ENCODE measurements around the gene RIN3.

Gene RIN3

DNA sequence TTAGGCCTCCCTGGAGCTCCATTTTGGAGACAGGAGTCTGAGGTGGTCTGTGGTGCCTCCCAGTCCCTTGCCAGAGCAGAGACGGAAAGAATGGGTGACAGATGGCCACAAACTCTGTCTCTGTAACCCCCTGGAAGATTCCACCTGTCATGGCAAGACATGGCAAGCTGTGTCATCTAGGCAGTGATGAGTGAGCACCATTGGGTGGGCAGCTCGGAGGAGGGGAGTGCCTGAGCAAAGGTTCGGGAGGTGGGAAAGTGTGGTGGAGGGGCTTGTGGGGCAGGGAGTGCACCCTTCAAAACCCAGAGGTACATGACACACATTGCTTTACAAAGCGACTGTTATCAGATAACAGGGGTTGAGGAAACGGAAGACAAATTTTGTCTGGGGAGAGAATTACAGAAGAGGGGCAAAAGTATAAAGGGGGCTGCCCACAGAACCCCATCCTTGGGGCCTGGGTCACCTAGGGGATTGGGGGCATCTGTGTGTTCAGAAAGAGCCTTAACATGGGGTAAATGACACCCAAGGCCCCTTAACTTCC lies 3.5 kb downstream of the RIN3 start:
- TF ChIP-seq, protein P1, sequence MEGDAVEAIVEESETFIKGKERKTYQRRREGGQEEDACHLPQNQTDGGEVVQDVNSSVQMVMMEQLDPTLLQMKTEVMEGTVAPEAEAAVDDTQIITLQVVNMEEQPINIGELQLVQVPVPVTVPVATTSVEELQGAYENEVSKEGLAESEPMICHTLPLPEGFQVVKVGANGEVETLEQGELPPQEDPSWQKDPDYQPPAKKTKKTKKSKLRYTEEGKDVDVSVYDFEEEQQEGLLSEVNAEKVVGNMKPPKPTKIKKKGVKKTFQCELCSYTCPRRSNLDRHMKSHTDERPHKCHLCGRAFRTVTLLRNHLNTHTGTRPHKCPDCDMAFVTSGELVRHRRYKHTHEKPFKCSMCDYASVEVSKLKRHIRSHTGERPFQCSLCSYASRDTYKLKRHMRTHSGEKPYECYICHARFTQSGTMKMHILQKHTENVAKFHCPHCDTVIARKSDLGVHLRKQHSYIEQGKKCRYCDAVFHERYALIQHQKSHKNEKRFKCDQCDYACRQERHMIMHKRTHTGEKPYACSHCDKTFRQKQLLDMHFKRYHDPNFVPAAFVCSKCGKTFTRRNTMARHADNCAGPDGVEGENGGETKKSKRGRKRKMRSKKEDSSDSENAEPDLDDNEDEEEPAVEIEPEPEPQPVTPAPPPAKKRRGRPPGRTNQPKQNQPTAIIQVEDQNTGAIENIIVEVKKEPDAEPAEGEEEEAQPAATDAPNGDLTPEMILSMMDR (IDR thresholded peaks at IDR 0.05; ENCODE audit: low read depth, low read length): no peak
- no peak for DNase-seq (ENCODE audit: extremely low read depth, low read depth)

DNA sequence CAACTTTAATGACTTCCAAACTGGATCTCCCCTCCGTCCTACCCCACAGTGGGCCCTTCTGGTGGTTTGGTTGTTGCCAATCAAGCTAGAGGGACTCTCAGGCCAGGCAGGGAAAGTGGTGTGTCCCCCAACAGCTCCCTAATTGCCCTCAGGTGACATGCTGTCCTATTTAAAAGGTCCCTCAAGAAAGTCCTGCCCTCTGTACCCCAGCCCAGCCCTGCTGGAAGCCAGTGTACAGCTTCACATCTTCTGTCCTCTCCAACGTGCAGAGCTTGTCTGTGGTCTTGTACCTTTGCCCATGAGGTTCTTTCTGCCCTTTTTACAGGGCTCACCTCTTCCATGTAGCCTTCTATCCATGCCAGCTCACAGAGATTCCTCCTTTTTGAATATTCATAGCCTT lies 4.2 kb downstream of the RIN3 start:
- no peak for DNase-seq (ENCODE audit: extremely low read depth, low read depth)
- TF ChIP-seq, protein P1 (IDR thresholded peaks at IDR 0.05; ENCODE audit: low read depth, low read length): no peak

- TF ChIP-seq, protein P1 (IDR thresholded peaks at IDR 0.05; ENCODE audit: low read depth, low read length): no peak
- no peak for DNase-seq (ENCODE audit: extremely low read depth, low read depth)
Measured at GRCh38 chr14:92519246-92520101, 5.9 kb downstream of the RIN3 start.

- no peak for DNase-seq (ENCODE audit: extremely low read depth, low read depth)
- TF ChIP-seq, protein P1 (IDR thresholded peaks at IDR 0.05; ENCODE audit: low read depth, low read length): no peak
Measured at GRCh38 chr14:92520102-92521057, 6.8 kb downstream of the RIN3 start.

- TF ChIP-seq, protein P1 (IDR thresholded peaks at IDR 0.05; ENCODE audit: low read depth, low read length): no peak
- DNase-seq (ENCODE audit: extremely low read depth, low read depth): no peak
Measured at GRCh38 chr14:92521058-92521415, 7.5 kb downstream of the RIN3 start.

GRCh38 chr14:92523752-92524151 lies 10.2 kb downstream of the RIN3 start:
- TF ChIP-seq, protein P1 (IDR thresholded peaks at IDR 0.05; ENCODE audit: low read depth, low read length): no peak
- no peak for DNase-seq (ENCODE audit: extremely low read depth, low read depth)
